Osteoblast (primary cell): ENCODE data around the gene ZNF366. TPM values are rescaled to one million over a fixed set of nuclear protein-coding genes. Genes with fewer than 3 reads are reported as not detected.
A peak's percentile ranks its signal among the peaks of the same experiment; 100 is the strongest.

ENCODE experiments used
- DNase-seq: peaks from one replicate; pipeline ENCODE4 v3.0.0; 2011; ENCODE audit warnings: low spot score, mixed read lengths; ENCODE audit not compliant: insufficient read length; ENCODE audit errors: missing footprints
- H2AFZ ChIP-seq: 2 replicates; pipeline ENCODE4 v1.6.0; 2011; ENCODE audit warnings: mild to moderate bottlenecking, low read length
- H3K27ac ChIP-seq: 2 replicates; pipeline ENCODE4 v1.5.1; 2011; ENCODE audit warnings: mild to moderate bottlenecking, low read depth, low read length, moderate library complexity
- H3K27me3 ChIP-seq: 2 replicates; pipeline ENCODE4 v1.6.0; 2012; ENCODE audit warnings: mild to moderate bottlenecking, control low read depth, inconsistent platforms, low read length, moderate library complexity; ENCODE audit not compliant: insufficient read depth
- H3K36me3 ChIP-seq: 2 replicates; pipeline ENCODE4 v1.5.1; 2011; ENCODE audit warnings: mild to moderate bottlenecking, low read length, control low read depth, moderate library complexity; ENCODE audit not compliant: insufficient read depth
- H3K4me1 ChIP-seq: 2 replicates; pipeline ENCODE4 v1.5.1; 2011; ENCODE audit warnings: mild to moderate bottlenecking, low read length, control low read depth, moderate library complexity; ENCODE audit not compliant: insufficient read depth
- H3K4me2 ChIP-seq: 2 replicates; pipeline ENCODE4 v1.6.0; 2011; ENCODE audit warnings: mild to moderate bottlenecking, low read length; ENCODE audit not compliant: insufficient read depth
- H3K4me3 ChIP-seq: fragments of 200-600 bp; sonication (generic); 3 replicates; pipeline ENCODE4 v1.5.1; 2012; ENCODE audit warnings: mild to moderate bottlenecking, low read length, inconsistent platforms; ENCODE audit not compliant: insufficient read depth
- H3K79me2 ChIP-seq: 2 replicates; pipeline ENCODE4 v1.6.0; 2012; ENCODE audit warnings: mild to moderate bottlenecking, low read length, control low read depth, inconsistent platforms; ENCODE audit not compliant: insufficient read depth
- H3K9me3 ChIP-seq: 2 replicates; pipeline ENCODE4 v1.5.1; 2011; ENCODE audit warnings: low read depth, low read length, control low read depth
- H4K20me1 ChIP-seq: 2 replicates; pipeline ENCODE4 v1.6.0; 2012; ENCODE audit warnings: mild to moderate bottlenecking, low read length, control low read depth; ENCODE audit not compliant: insufficient read depth
- CTCF ChIP-seq: IDR thresholded peaks from 2 replicates; pipeline ENCODE4 v1.5.1; 2011; ENCODE audit warnings: mild to moderate bottlenecking, low read depth, low read length, moderate library complexity; ENCODE audit errors: extremely low read depth
- total RNA-seq: library from RNA; depleted of rRNA; stranded (reverse); fragments of >200 nt; gene quantifications from 2 replicates; pipeline ENCODE4 v1.2.3, GENCODE V29; 2012

ZNF366 gene
- total RNA-seq = not detected in 2 replicates

GRCh38 chr5:72507231-72507906 lies at the start of gene ZNF366:
TSS of gene ZNF366 (minus strand) at chr5:72507410. CDS start at chr5:72461496, 45,914 bp downstream.
- Histone ChIP-seq H3K4me3 (no peak within 1 kb of the TSS), H3K79me2 (no peaks in the 10 kb centered on the region), H3K9me3 (no peaks in the 10 kb centered on the region), H3K27ac (no peak within 1 kb of the TSS), H3K4me1 (peaks cover 45% of the 10 kb centered on the region), H2AFZ (peak within 1 kb of the TSS; percentile 26), H4K20me1 (no peaks in the 10 kb centered on the region), H3K4me2 (no peak within 1 kb of the TSS), H3K27me3 (no peaks in the 10 kb centered on the region), H3K36me3 (no peaks in the 10 kb centered on the region)
- no peak for TF ChIP-seq CTCF
- peak; percentile 44 for DNase-seq

GRCh38 chr5:72556351-72557166 lies 49.3 kb upstream of the ZNF366 start:
- Histone ChIP-seq H3K79me2 (no peaks in the 10 kb centered on the region), H3K4me3 (peak overlapping the region; percentile 63), H3K27ac (peak overlapping the region; percentile 62), H2AFZ (peak overlapping the region; percentile 70), H4K20me1 (no peaks in the 10 kb centered on the region), H3K4me2 (peak overlapping the region; percentile 77), H3K27me3 (no peaks in the 10 kb centered on the region), H3K36me3 (no peaks in the 10 kb centered on the region), H3K4me1 (peaks cover 23% of the 10 kb centered on the region), H3K9me3 (no peaks in the 10 kb centered on the region)
- TF ChIP-seq CTCF = no peak
- peak; percentile 73 for DNase-seq

- H3K4me2 ChIP-seq = peak overlapping the region; percentile 77
- H3K4me3 ChIP-seq = no peak overlapping the region
- DNase-seq = no peak
These were observed 48.7 kb upstream of the ZNF366 start for GRCh38 chr5:72555871-72556270.

More at GRCh38 chr5:72555871-72556270, 48.7 kb upstream of the ZNF366 start:
- Histone ChIP-seq H3K4me1 (peaks cover 23% of the 10 kb centered on the region), H3K79me2 (no peaks in the 10 kb centered on the region), H3K36me3 (no peaks in the 10 kb centered on the region), H2AFZ (peak overlapping the region; percentile 70), H3K27me3 (no peaks in the 10 kb centered on the region), H3K27ac (peak overlapping the region; percentile 62), H3K9me3 (no peaks in the 10 kb centered on the region), H4K20me1 (no peaks in the 10 kb centered on the region)
- no peak for TF ChIP-seq CTCF
